AG09319 (cell line): ENCODE data around the gene MRPL33.
"Not testable (repeated sequence)": the region's sequence is repeated elsewhere in the genome, so short reads cannot be mapped to it uniquely, and the experiment has no call there.

Experiments
- DNase-seq: peaks from one replicate; pipeline ENCODE4 v3.0.0-alpha.2; 2010; ENCODE audit warnings: low read depth; ENCODE audit errors: extremely low read depth
- TF ChIP-seq, protein P1 (sequence below): IDR thresholded peaks from 2 replicates; pipeline ENCODE4 v1.5.1; 2011; ENCODE audit warnings: low read depth, mild to moderate bottlenecking, inconsistent platforms, low read length, moderate library complexity

Gene MRPL33

DNA sequence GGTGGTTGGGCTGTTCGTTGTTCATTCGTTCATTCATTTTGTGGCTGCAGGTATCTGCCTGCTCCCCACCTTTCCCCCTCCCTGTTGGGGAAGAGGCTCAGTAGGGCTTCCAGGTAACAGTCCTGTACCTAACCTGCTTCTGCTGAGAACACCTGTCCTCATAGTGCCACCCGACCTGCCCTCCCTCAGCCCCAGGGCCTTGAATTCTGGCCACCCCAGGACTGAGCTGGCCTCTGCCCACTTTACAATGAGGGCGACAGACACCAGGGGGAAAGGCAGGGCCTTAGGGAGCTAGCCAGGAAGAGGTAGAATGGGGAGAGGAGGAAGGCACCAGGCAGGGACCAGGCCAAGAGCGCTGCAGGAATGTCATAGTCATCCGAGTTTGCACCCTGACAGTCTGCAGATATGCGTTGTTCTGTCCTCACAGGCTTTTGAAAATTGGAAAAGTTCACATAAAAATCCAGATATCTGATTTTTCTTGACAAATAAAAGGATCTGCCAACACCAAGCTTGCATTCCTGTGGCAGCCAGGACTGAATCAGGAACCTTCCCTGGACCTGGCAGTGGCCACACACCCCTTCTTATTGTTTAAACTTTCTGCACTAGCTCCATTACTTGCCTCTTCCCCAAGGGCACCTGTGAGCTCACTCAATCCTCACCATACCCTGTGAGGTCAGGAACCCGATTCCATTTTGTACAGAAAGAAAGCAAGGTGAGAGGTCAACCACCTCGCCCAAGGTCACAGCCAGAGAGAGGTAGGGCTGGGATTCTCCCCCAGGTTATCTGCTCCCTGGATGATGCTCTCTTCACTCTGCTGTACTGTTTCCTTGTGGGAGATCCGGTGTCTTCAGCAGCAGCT is 35.3 kb upstream of the MRPL33 start:
- DNase-seq: no peak
- TF ChIP-seq, protein P1, sequence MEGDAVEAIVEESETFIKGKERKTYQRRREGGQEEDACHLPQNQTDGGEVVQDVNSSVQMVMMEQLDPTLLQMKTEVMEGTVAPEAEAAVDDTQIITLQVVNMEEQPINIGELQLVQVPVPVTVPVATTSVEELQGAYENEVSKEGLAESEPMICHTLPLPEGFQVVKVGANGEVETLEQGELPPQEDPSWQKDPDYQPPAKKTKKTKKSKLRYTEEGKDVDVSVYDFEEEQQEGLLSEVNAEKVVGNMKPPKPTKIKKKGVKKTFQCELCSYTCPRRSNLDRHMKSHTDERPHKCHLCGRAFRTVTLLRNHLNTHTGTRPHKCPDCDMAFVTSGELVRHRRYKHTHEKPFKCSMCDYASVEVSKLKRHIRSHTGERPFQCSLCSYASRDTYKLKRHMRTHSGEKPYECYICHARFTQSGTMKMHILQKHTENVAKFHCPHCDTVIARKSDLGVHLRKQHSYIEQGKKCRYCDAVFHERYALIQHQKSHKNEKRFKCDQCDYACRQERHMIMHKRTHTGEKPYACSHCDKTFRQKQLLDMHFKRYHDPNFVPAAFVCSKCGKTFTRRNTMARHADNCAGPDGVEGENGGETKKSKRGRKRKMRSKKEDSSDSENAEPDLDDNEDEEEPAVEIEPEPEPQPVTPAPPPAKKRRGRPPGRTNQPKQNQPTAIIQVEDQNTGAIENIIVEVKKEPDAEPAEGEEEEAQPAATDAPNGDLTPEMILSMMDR: no peak

GRCh38 chr2:27736890-27737204 is 34.7 kb upstream of the MRPL33 start:
- TF ChIP-seq, protein P1: no peak
- DNase-seq: no peak

DNA sequence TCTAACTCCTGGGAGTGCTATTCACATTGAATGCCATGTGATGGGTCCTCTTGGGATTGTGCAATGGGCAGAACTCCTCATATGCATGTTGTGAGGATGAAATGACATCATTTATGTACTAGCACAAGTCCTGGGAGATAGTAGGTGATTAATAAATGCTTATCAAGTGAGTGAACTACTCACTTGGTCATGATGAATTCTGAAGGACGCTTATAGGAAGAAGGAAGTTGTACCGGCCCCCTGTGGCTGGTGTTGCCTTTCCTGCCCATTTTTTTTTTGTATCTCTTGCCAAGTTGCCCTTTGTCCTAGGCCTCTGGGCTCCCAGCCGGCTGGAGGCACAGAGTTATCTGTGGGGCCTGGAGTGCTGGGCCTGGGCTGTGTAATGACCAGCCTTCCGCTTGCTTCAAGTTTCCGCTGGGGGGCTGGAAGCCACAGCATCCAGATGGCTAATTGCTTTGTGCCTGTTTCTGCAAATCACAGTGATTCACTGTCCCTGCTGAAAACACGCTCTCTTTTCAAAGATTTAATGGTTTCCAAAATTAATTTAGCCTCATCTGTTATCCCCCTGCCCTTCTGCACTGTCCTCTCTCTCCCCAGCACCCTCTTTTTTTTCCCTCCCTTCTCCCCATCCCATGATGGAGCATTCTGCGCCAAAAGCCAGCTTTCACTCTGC is 33.7 kb upstream of the MRPL33 start:
- TF ChIP-seq, protein P1: no peak
- DNase-seq: no peak

DNA sequence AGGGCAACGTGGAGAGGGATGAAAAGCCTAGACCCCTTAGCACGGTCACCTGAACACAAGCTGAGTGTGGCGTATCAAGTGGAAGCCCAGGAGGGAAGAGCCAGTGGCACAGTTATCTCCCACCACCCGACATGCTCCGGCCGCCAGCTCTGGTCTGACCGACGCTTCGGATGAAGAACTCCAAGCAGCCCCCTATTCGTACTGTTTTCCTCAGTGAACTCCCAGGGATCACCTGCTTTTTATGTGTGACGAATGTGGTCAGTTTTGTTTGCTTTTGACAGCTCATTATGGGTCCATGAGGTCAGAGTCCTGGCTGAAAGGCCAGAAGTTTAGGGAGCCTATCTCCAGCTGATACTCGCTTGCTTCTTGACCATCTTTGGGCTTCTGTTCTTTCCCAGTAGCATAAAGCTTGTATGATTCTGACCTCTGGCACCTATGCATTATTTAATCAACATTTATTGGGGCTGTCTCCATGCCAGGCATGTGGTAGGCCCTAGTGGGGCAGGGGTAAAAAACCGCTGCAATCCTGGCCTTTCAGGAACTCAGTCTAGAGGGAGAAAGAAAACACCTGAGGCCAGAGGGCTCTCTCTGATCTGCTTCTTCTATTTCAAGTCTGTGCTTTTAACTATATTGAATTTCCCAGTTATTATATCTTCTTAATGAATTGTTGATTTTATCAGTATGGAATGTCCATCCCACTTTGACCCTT is 33.0 kb upstream of the MRPL33 start:
- TF ChIP-seq, protein P1: no peak
- DNase-seq: no peak

DNA sequence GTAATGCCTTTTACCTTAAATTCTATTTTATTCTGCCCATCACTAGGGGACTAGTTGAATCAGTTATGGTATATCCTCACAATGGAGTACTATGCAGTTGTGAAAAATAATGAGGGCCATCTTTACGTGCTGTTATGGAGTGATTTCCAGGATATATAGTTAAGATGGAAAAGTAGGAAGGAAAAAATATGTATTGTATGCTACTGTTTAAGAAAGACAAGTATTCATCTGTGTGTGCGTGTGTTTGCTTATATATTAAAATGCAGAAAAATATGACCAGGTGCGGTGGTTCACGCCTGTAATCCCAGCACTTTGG is 32.5 kb upstream of the MRPL33 start:
- TF ChIP-seq, protein P1: no peak
- DNase-seq: no peak

- no peak for DNase-seq
- TF ChIP-seq, protein P1: no peak
These were observed 29.8 kb upstream of the MRPL33 start for GRCh38 chr2:27741673-27742072.

DNA sequence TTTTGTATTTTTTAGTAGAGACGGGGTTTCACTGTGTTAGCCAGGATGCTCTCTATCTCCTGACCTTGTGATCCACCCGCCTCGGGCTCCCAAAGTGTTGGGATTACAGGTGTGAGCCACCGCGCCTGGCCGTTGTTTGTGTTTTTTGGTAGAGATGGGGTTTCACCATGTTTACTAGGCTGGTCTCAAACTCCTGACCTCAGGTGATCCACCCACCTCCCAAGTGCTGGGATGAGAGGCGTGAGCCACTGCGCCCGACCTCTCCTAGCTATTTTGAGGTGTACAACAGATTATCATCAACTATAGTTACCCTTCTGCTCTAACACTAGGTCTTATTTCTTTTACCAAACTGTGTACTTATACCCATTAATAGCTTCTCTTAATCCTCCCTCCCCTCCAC is 28.9 kb upstream of the MRPL33 start:
- TF ChIP-seq, protein P1: no peak
- DNase-seq: no peak

DNA sequence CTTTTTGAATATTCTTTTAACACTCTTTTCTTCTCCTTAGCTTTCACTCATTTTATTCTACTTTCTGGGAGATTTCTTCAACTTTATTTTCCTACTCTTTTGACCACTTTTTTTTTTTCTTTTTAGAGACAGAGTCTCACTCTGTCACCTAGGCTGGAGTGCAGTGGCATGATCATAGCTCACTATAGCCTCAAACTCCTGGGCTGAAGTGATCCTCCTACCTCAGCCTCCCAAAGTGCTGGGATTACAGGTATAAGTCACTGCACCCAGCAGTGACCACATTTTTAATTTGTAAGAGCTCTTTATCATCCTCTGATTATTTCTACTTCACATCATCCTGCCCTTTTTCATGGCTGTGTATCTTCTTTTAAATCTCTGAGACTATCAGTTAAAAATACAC is 26.0 kb upstream of the MRPL33 start:
- not testable (repeated sequence) for DNase-seq
